ENCODE measurements around the gene RECK. TPM values are rescaled to one million over a fixed set of nuclear protein-coding genes. Genes with fewer than 3 reads are reported as not detected.
A peak's percentile ranks its signal among the peaks of the same experiment; 100 is the strongest.

Gene RECK
- total RNA-seq, 4 donors from 2014 or later = 7.1 to 20.0 (median 18.6) TPM

DNA sequence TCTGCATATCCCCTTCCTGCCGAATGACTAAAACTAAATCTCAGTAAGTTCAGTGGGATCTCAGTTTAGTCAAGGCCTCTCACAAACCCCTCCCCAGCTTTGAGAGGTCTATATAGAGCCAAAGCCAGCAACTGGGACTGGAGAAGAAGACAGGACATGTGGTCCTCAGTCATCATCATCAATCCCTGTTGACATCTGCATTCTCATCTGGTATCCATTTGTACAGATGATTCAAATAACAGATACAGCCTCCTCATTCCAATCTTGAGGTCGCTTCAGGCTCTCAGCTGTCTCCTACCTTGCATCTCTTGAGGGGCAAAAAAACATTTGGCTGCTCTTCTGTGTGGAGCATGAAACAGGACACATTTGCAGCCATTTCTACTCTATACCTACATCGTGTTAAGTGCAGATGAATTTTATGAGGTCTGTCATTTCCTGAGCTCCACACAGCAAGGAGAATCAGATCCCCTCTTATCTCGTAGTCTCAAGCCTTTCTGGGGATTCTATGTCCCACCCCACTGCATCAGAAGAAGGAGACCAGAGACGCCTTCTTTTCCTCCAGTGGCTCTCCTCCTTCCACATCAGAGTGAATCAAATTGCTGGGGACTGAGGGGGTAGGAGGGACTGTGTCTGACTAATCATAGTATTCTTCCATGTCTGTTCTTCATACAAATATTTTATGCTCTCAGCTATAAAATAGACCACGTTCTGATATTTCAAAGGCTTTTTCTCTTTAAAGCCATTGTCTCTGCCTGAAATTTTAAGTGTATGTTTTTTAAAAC, 4.7 kb upstream of the RECK start:
- TF ChIP-seq, protein P1, sequence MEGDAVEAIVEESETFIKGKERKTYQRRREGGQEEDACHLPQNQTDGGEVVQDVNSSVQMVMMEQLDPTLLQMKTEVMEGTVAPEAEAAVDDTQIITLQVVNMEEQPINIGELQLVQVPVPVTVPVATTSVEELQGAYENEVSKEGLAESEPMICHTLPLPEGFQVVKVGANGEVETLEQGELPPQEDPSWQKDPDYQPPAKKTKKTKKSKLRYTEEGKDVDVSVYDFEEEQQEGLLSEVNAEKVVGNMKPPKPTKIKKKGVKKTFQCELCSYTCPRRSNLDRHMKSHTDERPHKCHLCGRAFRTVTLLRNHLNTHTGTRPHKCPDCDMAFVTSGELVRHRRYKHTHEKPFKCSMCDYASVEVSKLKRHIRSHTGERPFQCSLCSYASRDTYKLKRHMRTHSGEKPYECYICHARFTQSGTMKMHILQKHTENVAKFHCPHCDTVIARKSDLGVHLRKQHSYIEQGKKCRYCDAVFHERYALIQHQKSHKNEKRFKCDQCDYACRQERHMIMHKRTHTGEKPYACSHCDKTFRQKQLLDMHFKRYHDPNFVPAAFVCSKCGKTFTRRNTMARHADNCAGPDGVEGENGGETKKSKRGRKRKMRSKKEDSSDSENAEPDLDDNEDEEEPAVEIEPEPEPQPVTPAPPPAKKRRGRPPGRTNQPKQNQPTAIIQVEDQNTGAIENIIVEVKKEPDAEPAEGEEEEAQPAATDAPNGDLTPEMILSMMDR (IDR thresholded peaks at IDR 0.05) = no peak
- no peak for TF ChIP-seq POLR2A (IDR thresholded peaks at IDR 0.05)
- 80% methylated on average over 6 of the region's 6 CpGs for WGBS, 2 donors
- H3K4me3 ChIP-seq (replicated peaks in 1 of 3) = no peak overlapping the region

DNA sequence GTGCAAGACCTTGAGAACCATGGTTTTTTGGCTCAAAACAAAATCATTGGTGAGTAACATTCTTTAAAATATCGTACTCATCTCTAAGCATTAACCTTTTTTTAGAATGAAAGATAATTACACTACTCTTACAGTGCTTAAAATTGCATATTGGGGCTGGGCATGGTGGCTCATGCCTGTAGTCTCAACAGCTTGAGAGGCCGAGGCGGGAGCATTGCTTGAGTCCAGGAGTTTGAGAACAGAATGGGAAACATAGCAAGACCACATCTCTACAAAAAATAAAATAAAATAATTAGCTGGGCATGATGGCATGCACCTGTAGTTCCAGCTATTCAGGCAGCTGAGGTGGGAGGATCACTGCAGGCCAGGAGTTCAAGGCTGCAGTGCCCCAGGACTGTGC, 2.9 kb upstream of the RECK start:
- no peak for DNase-seq
- intact Hi-C loops (cut with DNase I) = no loop called here
- Histone ChIP-seq H3K36me3 (no peaks in the 10 kb centered on the region), H3K27ac (no peak overlapping the region), H3K4me1 (peaks cover 0 to 8% of the 10 kb centered on the region in 2 donors), H3K4me3 (replicated peaks in 1 of 3) (no peak overlapping the region), H3K27me3 (no peaks in the 10 kb centered on the region), H3K9me3 (no peaks in the 10 kb centered on the region)
- 97 to 98% methylated on average over 3 of the region's 3 CpGs for WGBS, 2 donors
- no peak for TF ChIP-seq POLR2A (IDR thresholded peaks at IDR 0.05)
- TF ChIP-seq, protein P1 (IDR thresholded peaks at IDR 0.05) = no peak

More for the DNA sequence above, 4.7 kb upstream of the RECK start:
- H3K4me1 ChIP-seq = peaks cover 0 to 5% of the 10 kb centered on the region in 2 donors
- intact Hi-C loops (cut with DNase I) = no loop called here
- H3K27me3 ChIP-seq = no peaks in the 10 kb centered on the region
- H3K9me3 ChIP-seq = no peaks in the 10 kb centered on the region
- H3K36me3 ChIP-seq = no peaks in the 10 kb centered on the region
- no peak for DNase-seq
- H3K27ac ChIP-seq = no peak overlapping the region

DNA sequence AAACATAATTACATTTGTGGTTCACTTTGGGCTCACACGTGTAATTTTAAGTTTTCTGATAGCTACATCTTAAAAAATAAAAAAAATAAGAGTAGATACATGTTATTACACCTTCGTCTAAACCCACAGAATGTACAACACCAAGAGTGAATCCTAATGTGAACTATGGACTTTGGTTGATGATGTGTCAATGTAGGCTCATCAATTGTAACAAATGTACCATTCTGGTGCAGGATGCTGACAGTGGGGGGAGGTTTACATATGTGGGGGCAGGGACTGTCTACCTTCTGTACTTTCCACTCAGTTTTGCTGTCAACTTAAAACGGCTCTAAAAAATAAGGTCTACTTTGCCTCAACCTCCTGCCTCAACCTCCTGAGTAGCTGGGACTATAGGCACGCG, 2.5 kb upstream of the RECK start:
- Histone ChIP-seq H3K27ac (no peak overlapping the region), H3K4me1 (peaks cover 0 to 8% of the 10 kb centered on the region in 2 donors), H3K36me3 (no peaks in the 10 kb centered on the region), H3K27me3 (no peaks in the 10 kb centered on the region), H3K4me3 (replicated peaks in 1 of 3) (no peak overlapping the region), H3K9me3 (no peaks in the 10 kb centered on the region)
- DNase-seq = no peak
- TF ChIP-seq, protein P1 (IDR thresholded peaks at IDR 0.05) = no peak
- TF ChIP-seq POLR2A (IDR thresholded peaks at IDR 0.05) = no peak
- WGBS, 2 donors = 90 to 94% methylated on average over 5 of the region's 5 CpGs
- intact Hi-C loops (cut with DNase I) = no loop called here

DNA sequence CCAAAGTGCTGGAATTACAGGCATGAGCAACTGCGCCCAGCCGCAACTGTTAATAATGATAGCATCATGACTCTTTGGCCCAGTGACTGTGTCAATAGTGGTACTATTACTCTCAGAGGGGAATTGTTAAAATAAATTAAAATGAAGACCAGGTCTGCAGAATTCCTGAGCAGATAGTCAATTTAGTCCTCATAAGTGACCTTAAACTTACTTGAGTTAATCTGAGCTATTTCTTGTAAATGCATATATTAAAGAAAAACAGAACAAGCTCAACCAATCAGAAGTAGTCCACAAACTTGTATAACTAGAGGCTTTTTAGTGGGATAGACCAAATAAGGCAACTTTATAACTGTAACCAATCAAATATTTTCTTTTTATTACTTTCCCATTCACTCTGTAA, 1.7 kb upstream of the RECK start:
- no peaks in the 10 kb centered on the region for H3K27me3 ChIP-seq
- no peak overlapping the region for H3K4me3 ChIP-seq (replicated peaks in 1 of 3)
- TF ChIP-seq, protein P1 (IDR thresholded peaks at IDR 0.05) = no peak
- TF ChIP-seq POLR2A (IDR thresholded peaks at IDR 0.05) = no peak
- no peaks in the 10 kb centered on the region for H3K9me3 ChIP-seq
- 95 to 98% methylated on average over 2 of the region's 2 CpGs for WGBS, 2 donors
- intact Hi-C loops (cut with DNase I) = no loop called here
- DNase-seq = no peak
- no peaks in the 10 kb centered on the region for H3K36me3 ChIP-seq
- no peak overlapping the region for H3K27ac ChIP-seq
- peaks cover 0 to 8% of the 10 kb centered on the region in 2 donors for H3K4me1 ChIP-seq

DNA sequence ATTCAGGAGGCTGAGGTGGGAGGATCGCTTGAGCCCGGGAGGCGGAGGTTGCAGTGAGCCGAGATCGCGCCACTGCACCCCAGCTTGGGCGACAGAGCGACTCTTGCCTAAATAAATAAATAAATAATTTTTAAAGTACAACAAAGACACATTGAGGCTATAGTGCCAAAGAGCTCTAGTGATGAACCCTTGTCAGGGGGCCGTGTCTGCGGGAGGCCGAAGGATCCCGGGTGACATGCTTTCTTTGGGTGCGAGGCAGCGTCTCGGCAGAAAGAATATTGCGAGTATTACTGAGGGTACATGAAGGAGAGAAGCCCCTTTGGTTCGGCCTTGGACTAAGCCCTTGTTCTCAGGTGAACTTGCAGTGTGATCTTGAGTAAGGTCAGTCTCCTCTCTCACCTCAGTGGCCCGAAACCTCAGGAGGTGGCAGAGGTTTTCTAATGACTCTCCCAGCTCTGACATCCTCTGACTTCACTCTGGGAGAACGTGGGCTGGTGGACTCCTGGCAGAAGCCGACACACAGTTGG, 397 bp upstream of the RECK start:
- intact Hi-C loops (cut with DNase I) = no loop called here
- no peak for TF ChIP-seq POLR2A (IDR thresholded peaks at IDR 0.05)
- TF ChIP-seq, protein P1 (IDR thresholded peaks at IDR 0.05) = no peak
- WGBS, 2 donors = 54 to 61% methylated on average over 17 to 20 of the region's 20 CpGs
- Histone ChIP-seq H3K9me3 (no peaks in the 10 kb centered on the region), H3K4me3 (replicated peaks in 1 of 3) (peak overlapping the region; percentile 43 to 97 (median 83)), H3K4me1 (peaks cover 0 to 8% of the 10 kb centered on the region in 2 donors), H3K27me3 (no peaks in the 10 kb centered on the region), H3K36me3 (no peaks in the 10 kb centered on the region), H3K27ac (no peak overlapping the region)
- DNase-seq = no peak
